ENCODE measurements around the gene STMN3.

STMN3 gene

GRCh38 chr20:63597651-63598478 lies 55.4 kb downstream of the STMN3 start:
- no peak for DNase-seq (ENCODE audit: extremely low spot score)
- ChIA-PET CTCF (interaction anchor here (0.8 kb wide), 2 partner anchors 9 to 44 kb away, joined by 3 read pairs; no protein-coding TSS in a partner anchor), POLR2A (no interaction called here)
- TF ChIP-seq CTCF (IDR thresholded peaks at IDR 0.05; ENCODE audit: control extremely low read depth, extremely low read depth, low read depth, missing control alignments), result no peak

DNA sequence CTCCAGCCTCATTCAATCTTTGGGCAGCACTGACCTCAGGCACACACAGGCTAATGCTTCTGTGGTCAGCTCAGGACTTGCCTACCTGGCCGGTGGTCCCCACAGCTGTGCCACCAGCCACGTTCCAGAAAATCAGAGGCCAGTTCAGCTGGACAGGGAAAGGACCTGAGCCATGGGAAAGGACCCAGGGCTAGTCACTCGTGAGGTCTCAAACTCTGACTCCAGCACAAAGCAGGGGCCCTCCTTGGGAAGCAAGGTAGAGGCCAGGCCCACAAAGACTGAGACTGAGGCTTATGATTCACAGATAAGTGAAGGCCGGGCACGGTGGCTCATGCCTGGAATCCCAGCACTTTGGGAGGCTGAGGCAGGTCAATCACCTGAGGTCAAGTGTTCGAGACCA lies 56.8 kb downstream of the STMN3 start:
- POLR2A ChIA-PET, result no interaction called here
- CTCF ChIA-PET, result interaction anchor here (1.6 kb wide), 2 partner anchors 17 to 59 kb away, joined by 3 read pairs; no protein-coding TSS in a partner anchor
- no peak for TF ChIP-seq CTCF (IDR thresholded peaks at IDR 0.05; ENCODE audit: control extremely low read depth, extremely low read depth, low read depth, missing control alignments)
- DNase-seq (ENCODE audit: extremely low spot score), result no peak

- no peak for TF ChIP-seq CTCF (IDR thresholded peaks at IDR 0.05; ENCODE audit: control extremely low read depth, extremely low read depth, low read depth, missing control alignments)
- DNase-seq (ENCODE audit: extremely low spot score), result no peak
- POLR2A ChIA-PET, result no interaction called here
- CTCF ChIA-PET, result interaction anchor here (1.0 to 1.6 kb wide), 3 partner anchors 18 to 58 kb away, joined by 3 read pairs; no protein-coding TSS in a partner anchor
Observed at GRCh38 chr20:63595416-63596127, 57.7 kb downstream of the STMN3 start.

- no peak for DNase-seq (ENCODE audit: extremely low spot score)
- no peak for TF ChIP-seq CTCF (IDR thresholded peaks at IDR 0.05; ENCODE audit: control extremely low read depth, extremely low read depth, low read depth, missing control alignments)
- POLR2A ChIA-PET, result no interaction called here
- CTCF ChIA-PET, result interaction anchor here (1.0 to 1.8 kb wide), 2 partner anchors 13 to 71 kb away, joined by 3 to 4 read pairs; no protein-coding TSS in a partner anchor
Observed at GRCh38 chr20:63594043-63594561, 59.1 kb downstream of the STMN3 start.

- POLR2A ChIA-PET, result no interaction called here
- no peak for TF ChIP-seq CTCF (IDR thresholded peaks at IDR 0.05; ENCODE audit: control extremely low read depth, extremely low read depth, low read depth, missing control alignments)
- no peak for DNase-seq (ENCODE audit: extremely low spot score)
- CTCF ChIA-PET, result interaction anchor here (1.4 kb wide), 1 partner anchor 12 kb away, joined by 3 read pairs; no protein-coding TSS in a partner anchor
Observed at GRCh38 chr20:63592661-63593060, 60.6 kb downstream of the STMN3 start.

DNA sequence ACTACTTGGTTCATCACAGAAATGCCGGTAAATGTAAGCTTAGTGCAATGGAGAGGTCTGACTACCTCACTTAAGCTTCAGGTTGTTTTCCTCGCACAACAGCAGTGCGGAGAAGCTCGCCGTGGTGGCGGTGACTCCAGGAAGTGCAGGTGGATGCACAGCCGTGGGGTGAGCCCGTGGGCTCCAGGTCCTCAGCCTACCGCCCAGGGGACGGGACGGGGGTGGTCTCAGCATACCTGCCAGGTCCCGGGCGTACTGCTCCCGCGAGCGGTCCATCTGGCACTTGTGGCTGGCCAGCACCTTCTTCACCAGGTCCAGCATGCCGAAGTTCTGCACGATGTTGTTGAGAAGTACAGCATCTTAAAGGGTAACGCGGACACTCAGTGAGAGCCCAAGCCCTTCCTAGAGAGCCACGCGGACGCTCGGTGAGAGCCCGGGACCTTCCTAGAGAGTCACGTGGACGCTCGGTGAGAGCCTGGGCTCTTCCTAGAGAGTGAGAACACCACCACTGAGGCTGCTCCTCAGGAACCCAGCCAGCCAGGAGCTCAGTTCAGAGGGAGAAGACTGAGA lies 61.4 kb downstream of the STMN3 start:
- TF ChIP-seq CTCF (IDR thresholded peaks at IDR 0.05; ENCODE audit: control extremely low read depth, extremely low read depth, low read depth, missing control alignments), result no peak
- DNase-seq (ENCODE audit: extremely low spot score), result no peak
- POLR2A ChIA-PET, result no interaction called here
- CTCF ChIA-PET, result interaction anchor here (1.4 kb wide), 1 partner anchor 13 kb away, joined by 3 read pairs; no protein-coding TSS in a partner anchor

Data from GM10248 (cell line).